GM12878 (cell line): ENCODE results near the gene KRT79.

Experiments used
- POLR2AphosphoS5 ChIP-seq: IDR thresholded peaks from 2 replicates; pipeline ENCODE4 v1.6.1; 2011; ENCODE audit warnings: mild to moderate bottlenecking, low read length, inconsistent platforms
- TF ChIP-seq, protein P1 (sequence below): IDR thresholded peaks from 2 replicates; pipeline ENCODE4 v1.6.1; 2011; ENCODE audit warnings: borderline replicate concordance, low read depth, mild to moderate bottlenecking, moderate library complexity, low read length; ENCODE audit not compliant: insufficient read depth, poor library complexity, severe bottlenecking
- TF ChIP-seq, protein P2 (sequence below), 3 experiments: IDR thresholded peaks in 2 of 3; conservative IDR thresholded peaks in 1 of 3; 2 replicates each; pipeline ENCODE4 v1.5.1; 2011; ENCODE audit warnings: low read depth in 3 of 3, low read length in 3 of 3, mild to moderate bottlenecking in 3 of 3, control low read depth in 2 of 3, moderate library complexity in 2 of 3, inconsistent platforms in 1 of 3, mixed read lengths in 1 of 3; ENCODE audit not compliant: control insufficient read depth in 2 of 3, insufficient read depth in 1 of 3; ENCODE audit errors: extremely low read depth in 1 of 3

DNA sequence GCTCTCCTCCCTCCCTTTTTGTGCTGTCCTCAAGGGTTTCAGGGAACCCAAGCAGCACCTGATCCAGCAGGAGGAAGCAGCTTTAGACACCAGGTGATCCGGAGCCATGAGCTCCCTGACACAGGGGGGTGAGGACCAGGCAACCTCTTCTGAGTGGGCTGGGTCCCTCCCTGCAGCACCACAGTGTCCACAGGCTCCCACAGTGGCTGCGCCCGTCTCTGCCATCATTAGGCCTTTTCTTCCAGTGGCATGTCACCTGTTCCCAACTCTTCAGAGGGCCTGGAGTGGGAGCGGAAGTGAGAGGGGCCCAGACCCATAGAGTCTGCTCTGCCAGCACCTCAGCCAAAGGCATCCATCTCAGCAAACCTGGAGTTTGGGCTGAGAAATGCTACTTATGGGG lies 56.5 kb downstream of the KRT79 start:
- no peak for TF ChIP-seq POLR2AphosphoS5
- TF ChIP-seq, protein P1, sequence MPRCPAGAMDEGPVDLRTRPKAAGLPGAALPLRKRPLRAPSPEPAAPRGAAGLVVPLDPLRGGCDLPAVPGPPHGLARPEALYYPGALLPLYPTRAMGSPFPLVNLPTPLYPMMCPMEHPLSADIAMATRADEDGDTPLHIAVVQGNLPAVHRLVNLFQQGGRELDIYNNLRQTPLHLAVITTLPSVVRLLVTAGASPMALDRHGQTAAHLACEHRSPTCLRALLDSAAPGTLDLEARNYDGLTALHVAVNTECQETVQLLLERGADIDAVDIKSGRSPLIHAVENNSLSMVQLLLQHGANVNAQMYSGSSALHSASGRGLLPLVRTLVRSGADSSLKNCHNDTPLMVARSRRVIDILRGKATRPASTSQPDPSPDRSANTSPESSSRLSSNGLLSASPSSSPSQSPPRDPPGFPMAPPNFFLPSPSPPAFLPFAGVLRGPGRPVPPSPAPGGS: no peak
- TF ChIP-seq, protein P2, sequence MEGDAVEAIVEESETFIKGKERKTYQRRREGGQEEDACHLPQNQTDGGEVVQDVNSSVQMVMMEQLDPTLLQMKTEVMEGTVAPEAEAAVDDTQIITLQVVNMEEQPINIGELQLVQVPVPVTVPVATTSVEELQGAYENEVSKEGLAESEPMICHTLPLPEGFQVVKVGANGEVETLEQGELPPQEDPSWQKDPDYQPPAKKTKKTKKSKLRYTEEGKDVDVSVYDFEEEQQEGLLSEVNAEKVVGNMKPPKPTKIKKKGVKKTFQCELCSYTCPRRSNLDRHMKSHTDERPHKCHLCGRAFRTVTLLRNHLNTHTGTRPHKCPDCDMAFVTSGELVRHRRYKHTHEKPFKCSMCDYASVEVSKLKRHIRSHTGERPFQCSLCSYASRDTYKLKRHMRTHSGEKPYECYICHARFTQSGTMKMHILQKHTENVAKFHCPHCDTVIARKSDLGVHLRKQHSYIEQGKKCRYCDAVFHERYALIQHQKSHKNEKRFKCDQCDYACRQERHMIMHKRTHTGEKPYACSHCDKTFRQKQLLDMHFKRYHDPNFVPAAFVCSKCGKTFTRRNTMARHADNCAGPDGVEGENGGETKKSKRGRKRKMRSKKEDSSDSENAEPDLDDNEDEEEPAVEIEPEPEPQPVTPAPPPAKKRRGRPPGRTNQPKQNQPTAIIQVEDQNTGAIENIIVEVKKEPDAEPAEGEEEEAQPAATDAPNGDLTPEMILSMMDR (IDR thresholded peaks at IDR 0.05 in 2 of 3, conservative IDR thresholded peaks at IDR 0.05 in 1 of 3; ENCODE audit: control insufficient read depth in 2 of 3, extremely low read depth in 1 of 3, insufficient read depth in 1 of 3, low read depth in 3 of 3, low read length in 3 of 3): no peak
